DMS79 treated with DMSO at 0.1 percent for 48 hours (cell line): ENCODE data around the gene PSG2.
A peak's percentile ranks its signal among the peaks of the same experiment; 100 is the strongest.
"Not testable (repeated sequence)": the region's sequence is repeated elsewhere in the genome, so short reads cannot be mapped to it uniquely, and the experiment has no call there.

Experiments
- DNase-seq: peaks from one replicate; lab custom pipeline; 2025; lab: John Stamatoyannopoulos, UW

PSG2 gene

DNA sequence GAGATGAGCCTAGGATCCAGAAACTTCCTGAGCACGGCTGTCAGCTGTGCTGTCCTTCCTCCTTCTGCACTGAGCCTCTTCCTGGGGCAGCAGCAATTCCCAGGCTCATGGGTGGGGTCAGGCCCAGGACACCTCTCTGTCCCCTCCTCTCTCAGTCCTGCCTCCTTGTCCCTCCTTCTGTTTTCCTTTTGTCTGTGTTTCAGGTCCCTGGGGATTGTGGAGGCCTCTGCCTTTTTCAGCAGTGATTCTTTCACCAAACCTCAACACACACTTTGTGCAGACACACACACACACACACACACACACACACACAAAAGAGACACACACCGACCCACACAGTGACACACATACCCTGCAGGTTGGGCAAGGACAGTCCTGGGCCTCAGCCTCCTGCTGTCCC, at the start of gene PSG2:
Gene PSG2 (minus strand): TSS at position 101 of the 400 bp plus-strand sequence. CDS start 132 bp downstream, outside the sequence.
- DNase-seq = not testable (repeated sequence)

DNA sequence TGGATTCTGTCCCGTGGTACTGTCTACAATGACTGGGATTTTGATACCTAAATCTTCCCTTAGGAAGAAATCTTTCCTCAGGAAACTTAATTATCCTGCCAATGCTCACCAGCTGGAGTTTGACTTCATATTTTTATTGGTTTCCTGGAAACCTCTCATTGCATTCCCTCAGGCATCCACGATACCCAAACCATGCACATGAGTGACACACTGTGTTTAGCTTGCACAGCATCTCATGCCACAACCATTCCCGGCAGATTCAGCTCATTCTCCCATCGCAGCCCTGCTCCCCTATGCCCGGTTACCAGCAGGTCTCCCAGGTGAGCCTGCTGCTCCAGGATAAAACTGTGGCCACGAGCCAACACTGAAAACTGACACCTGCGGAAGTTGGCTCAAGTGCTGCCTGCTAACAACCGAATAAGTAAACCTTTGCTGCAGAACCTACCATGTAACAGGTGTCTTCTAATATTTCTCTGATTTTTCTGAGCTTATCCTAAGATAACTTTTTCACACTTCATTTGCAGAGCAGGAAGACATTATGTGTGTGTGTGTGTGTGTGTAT, 48.9 kb upstream of the PSG2 start:
- DNase-seq = peak; percentile 0

DNA sequence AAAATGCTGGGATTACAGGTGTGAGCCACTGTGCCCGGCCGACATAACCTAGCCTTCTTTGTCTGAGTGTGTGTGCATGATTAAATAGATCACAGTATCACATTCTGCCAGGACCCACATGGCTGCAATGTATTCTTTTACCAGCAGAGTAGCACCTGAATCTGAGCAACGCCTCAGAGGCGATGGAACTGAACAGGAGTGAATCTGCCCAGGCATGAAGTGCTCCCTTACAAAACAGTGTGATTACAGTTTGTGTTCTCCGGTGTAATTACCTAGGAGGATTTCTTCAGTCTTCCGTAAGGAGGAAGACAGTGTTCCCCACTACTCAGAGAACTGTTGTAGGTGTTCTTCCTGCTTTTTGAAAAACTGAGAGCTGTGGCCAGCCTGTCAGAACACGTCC, 46.7 kb upstream of the PSG2 start:
- not testable (repeated sequence) for DNase-seq

DNA sequence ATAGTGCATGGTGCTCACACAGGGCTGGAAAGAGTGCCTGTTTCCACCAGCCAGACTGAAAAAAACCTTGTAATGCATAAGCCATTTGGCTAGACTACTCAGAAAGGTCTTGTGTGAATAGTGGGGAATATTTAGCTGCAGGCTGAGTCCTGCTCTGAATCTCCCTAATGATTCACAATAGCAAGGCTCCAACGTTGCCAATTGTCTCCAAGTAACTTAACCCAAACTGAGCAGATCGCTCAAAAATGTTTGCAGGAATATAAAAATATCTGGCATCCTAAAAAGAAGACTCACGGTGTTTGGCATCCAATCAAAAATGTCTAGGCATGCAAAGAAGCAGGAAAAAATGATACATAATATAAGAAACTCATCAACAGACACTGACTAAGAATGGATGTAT, 44.8 kb upstream of the PSG2 start:
- DNase-seq = not testable (repeated sequence)

DNA sequence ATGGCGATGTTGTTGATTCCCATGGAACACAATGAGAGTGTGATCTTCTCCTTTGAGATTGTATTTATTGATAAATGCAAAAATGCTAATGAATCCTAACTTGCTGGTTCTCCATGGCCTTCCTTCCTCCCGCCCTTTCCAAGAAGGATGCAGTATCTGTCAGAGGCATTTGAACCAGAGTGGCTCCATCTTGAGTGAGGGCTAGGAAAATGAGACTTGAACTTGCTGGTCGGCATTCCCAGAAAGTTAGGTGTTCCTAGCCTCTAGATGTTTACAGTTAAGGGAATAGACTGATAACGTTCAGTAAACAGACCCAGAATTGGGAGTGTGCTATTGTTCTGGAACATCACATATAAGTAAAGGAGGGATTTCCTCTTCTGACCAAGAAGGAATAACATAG, 44.2 kb upstream of the PSG2 start:
- no peak for DNase-seq

DNA sequence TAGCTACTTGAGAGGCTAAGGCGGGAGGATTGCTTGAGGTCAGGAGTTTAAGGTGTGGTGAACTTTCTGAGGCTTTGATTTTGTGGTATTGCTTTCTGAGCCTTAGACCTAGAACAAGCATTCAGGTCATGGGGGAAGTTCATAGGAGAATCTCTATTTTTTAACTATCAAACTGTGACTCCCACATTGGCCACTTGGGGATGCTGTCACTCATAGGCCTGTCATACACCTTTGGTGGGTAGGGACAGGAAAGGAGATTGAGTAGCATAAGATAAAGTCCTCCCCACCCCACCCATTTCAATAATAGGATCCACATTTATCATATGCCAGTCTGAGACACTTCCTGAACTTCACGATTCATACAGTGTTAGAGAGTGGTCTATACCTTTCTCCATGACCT, 41.9 kb upstream of the PSG2 start:
- no peak for DNase-seq

DNA sequence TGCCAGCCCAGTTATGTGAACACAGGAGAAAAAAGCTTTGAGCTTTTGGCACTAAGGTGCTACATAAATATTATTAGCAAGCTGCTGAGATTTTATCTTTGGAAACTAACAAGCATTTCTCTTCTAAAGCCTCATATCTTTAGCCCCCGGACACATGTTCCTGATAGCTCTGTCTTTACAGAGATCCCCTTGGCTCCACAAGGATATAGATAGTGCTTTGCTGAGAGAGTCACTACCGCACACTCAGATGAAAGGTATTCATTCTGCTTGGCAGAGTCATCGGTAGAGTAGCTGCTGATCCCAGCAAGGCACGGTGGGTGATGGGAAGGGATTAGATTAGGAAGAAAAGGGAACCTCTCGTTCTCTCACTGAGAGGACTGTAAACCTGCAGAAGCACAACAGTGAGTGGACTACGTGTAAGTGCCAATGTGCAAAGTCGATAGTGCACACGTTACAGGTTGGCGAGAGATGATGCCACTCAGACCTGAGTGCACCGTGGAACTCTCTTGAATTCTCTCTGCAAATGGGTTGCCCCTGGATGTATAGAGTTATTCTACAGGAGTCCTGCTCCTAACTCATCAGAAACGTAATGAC, 38.0 kb upstream of the PSG2 start:
- not testable (repeated sequence) for DNase-seq

DNA sequence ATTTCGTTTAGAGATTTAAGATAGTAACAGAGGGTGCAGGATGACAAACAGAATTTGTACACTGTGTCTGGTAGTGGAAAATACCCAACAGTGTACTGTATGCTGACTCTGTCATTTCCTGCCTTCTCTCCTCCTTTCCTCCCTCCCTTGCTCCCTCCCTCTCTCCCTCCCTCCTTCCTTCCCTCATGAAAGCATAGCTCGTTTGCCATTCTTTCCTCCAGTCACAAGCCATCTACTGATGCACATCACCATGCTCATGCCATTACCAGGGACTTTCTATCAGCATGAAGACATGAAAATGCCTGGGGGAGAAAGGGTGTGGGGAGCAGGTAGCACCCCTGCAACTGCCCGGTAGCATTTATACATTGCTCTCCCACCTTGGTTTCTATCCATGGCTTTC, 37.0 kb upstream of the PSG2 start:
- DNase-seq = not testable (repeated sequence)

DNA sequence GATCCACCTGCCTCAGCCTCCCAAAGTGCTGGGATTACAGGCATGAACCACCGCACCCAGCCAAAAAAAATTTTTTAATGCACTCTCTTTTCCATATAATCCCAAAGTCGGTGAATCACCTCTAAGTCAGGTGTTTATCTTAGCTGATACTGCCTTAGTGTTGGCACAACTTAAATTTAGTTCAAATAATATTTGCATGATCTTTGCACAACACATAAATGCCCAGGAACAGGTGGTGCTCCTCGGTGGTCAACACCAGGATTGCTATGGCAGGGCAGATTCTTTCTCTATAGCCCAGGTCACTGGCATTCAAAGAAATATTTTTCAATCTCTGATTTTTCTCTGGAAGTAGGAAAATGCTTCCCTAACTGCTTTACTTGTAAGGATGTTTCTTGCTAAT, 33.9 kb upstream of the PSG2 start:
- DNase-seq = not testable (repeated sequence)

DNA sequence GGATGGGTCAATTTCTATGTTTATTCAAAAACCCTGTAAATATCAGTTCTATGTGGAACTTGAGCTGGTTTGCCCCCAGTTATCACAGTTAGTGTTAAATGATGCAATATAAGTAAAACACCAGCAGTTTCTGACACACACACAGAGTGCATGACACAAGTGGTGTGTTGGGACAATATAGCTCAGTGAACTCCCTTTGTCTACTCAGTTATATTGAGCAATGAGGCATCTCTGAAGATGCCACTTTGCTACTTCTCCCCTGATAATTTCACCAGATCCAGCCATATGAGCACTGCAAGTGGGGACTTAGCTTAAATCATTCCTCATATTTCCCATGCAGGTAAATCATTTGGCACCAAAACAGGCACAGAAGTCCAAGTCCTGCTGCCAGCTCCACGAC, 33.0 kb upstream of the PSG2 start:
- DNase-seq = not testable (repeated sequence)

DNA sequence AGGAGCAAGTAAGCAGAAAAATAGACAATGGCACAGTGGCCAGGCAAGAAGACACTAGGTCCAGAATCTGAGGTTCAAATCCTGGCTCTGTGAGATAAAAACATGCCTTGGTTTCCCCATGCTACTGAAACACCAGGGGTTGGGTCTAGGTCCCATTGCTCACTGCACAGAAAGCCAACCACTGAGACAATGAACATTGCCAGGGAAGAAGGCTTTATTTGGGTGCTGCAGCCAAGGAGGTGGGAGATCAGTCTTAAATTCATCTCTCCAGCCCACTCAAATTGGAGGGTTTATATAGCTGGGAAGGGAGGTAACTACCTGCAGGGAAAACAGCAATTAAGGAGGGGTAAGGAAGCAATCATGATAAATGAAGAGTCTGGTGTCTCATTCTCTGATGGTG, 32.6 kb upstream of the PSG2 start:
- DNase-seq = not testable (repeated sequence)

DNA sequence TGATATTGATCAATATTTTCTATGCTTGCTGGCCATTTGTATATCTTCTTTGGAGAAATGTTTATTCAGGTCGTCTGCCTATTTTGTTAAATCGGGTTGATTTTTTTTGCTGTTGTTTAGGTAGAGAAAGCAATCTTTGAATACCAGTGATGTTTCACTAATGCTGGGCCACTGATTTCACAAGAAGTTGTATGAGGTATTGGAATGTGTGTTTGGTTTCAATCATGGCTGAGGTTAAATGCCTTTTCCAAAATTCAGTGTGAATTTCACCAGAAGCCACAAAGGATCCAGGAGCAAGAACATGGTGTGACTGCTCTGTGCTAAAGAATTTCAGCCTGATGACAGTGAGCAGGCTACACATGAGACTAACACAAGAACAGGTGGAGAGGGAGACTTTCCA, 32.1 kb upstream of the PSG2 start:
- DNase-seq = not testable (repeated sequence)

DNA sequence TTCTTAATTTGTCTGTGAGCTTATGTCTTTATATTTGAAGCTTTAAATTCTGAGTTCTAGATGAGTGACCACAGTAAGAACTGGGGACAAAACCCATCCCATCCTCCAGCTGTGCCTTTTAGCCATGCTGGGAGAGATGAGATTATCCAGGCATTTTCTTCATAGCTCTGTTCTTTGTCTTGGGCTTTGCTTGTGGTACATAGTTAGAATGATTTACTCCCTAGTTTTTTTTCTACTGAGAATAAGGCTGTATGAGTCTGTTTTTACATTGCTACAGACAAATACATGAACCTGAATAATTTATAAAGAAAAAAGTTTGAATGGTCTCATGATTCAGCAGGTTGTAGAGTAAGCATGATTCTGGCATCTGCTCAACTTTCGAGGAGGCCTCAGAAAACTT, 24.9 kb upstream of the PSG2 start:
- not testable (repeated sequence) for DNase-seq

DNA sequence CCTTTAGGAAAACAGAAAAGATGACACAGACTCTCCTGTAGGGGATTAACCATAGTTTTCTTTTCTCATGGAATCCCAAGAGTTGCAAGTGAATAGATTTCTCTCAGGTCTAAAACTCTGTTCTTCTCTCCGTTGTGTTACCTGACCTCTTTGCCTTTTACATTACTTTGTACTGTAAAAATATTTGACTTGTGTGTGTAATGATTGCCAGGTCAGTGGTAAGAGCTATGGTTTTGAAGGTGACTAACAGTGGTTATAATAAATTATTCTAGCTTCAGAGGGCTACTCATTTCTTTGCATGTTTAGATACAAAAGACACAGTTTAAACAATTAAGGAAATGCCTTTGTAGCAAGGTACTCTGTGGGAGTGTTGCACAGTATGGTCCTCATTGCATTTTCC, 23.0 kb upstream of the PSG2 start:
- no peak for DNase-seq

DNA sequence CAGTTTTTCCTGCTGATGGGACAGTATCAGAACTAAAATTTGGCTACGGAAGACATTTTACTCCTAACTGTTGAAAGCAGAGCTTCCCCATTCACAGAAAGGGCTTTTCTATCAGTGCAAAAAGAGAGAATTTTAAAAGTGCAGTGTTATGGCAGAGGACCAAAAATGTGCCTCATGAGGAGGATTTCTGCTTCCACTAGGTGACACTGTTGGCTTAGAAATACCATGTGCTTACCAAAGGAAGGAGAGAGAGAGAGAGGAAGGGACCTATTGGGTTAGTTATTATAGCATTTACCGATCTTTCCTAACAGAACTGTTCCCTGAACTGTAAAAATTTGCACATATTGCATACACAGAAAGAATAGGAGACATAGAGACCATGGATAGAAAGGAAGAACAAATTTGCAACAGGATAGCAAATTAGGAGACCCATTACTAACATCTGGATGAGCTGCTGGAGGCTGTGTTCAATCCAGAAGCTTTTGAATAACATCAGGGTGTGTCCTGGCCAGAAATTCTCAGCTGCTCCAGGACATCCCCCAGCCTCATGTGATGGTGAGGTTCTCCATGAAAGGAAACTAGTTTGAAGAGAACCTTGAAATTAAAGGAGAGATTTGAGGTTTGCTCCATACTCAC, 21.8 kb upstream of the PSG2 start:
- not testable (repeated sequence) for DNase-seq

DNA sequence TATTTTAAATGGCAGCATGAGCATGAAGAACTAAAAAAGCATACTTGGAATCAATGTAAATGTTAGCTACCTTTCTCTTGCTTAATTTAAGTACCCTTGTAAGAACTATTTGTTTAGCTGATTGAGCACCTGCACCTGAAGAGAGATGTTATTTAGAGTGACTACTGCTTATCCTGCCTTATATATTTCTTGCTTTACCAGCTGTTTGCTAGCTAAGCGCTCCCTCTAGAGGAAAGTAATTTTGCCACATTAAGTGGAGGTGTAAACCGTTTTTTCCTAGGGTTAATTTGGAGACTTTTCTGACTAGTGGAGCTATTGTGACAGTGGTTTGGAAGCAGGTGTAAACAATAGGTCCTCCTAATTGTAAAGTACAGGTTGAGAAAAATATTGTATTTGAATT, 19.4 kb upstream of the PSG2 start:
- DNase-seq = no peak

DNA sequence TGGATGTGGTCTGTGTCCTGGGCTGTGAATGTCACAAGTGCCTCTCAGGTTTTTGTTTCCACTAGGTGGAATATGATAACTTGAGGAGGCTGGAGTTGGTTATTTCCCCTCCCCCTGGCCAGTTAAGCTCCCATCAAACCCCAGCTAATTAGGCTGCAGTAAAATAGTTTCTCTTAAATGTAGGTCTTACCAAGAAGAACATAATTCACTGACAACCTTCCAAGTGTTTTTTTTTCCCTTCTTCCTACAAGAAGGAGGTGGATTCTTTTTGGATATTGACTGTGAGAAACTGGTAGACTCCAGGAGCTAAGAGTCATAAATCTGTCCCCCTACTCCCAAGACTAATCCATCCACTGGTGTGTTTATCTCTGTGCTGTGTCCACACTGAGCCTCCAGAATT, 15.9 kb upstream of the PSG2 start:
- not testable (repeated sequence) for DNase-seq

DNA sequence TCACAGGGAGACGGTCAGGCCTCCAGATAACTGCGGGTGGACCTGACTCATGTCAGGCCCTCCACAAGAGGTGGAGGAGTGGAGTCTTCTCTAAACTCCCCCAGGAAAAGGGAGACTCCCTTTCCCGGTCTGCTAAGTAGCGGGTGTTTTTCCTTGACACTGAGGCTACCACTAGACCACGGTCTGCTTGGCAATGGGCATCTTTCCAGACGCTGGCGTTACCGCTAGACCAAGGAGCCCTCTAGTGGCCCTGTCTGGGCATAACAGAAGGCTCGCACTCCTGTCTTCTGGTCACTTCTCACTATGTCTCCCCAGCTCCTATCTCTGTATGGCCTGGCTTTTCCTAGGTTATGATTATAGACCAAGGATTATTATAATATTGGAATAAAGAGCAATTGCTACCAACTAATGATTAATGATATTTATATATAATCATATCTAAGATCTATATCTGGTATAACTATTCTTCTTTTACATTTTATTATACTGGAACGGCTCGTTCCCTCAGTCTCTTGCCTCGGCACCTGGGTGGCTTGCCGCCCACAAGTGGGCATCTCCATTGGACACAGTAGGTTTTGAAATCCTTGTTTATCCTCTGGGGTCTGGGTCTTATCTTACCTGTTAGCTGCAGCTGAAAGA, 5.3 kb upstream of the PSG2 start:
- DNase-seq = peak; percentile 0

DNA sequence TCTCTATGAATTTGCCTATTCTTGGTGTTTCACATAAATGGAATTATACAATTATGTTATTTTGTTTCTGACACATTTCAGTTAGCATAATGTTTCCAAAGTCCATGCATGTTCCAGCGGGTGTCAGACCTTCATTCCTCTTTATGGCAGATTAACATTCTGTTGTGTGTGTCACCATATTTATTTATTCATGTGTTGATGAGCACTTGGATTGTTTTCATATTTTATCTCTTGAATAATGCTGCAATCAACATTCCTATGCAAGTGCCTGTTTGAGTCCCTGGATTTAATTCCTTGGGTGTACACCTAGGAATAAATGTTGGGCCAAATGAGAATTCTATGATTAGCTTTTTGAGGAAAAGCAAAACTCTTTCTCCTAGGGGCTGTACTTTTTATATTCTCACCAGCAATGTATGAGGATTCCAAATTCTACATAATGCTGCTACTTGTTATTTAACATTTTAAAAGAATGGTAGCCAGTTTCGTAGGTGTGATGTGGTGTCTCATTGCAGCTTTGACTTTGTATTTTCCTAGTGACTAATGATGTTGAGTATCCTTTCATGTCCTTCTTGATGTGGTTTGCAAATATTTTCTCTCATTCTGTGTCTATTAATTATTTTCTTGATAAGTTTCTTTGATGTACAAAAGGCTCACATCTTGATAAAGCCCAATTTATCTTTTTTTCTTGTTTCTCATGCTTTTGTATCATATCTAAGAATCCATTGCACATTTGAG, 3.5 kb upstream of the PSG2 start:
- not testable (repeated sequence) for DNase-seq

DNA sequence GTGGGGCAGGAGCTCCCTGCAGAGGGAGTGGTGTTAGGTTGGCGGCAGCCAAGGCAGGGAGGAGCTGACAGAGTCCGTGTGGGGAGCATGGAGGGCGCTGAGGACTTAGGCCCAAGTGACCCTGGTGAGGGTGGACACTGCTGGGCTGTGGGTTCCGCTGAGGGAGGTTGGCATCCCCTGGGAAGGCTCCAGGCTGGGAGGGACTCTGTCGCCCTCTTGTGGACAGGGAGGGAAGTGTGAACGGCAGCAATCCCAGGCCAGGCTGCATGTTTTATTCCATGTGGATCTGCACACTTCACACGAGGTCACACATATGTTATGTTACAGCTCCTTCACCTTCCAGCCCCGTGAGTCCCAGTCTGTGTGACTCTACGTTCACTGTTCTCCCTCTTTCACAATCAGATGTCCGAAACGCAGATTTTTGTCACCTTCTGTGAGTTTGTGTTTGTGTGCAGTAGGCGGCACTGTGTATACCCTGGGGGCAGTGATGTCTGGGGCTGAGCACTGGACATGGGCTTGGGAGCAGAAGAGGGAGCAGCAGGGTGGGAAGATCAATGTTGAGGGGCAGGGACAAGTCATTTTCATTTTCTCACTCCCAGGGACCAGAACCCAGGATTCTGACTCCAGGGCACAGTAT, 1.8 kb upstream of the PSG2 start:
- DNase-seq = not testable (repeated sequence)

DNA sequence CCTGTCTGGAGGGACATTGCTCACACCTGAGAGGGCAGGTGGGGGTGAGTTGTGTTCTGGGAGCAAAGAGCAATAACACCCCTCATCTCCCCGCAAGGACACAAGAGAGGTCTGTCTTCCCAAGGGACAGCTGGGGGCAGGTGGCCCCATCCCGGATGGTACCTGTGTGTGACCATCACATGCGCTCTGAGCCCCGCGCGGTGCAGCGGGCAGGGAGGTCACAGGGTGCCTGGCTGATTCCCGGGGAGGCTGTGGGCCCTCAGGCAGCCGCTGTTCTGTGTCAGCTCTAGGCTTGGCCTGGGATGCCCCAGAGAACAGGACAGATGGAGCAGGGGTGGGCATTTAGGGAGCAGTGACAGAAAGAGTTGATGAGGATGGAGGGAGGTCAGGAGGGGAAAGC, 1.2 kb upstream of the PSG2 start:
- DNase-seq = not testable (repeated sequence)

DNA sequence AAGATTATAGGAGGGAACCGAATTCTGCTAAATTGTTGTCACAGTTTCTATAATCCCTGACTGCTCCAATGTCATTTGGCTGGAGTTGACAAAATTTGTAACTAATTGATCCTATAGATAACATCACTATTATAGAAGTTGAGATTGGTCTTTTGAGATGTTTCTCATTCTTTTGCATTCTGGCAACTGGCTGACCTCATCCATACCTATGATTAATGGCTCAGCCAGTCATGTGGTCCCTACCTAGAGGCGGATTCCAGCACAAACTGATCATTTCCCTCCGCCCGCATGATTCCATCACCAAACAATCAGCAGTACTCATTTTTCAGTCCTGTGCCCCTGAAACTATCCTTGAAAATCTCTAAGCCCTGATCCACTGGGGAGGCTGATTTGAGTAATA, 4.2 kb downstream of the PSG2 start:
- no peak for DNase-seq
